H9 (cell line): Measurements from ENCODE around the gene TGFA. TPM values are rescaled to one million over a fixed set of nuclear protein-coding genes. Genes with fewer than 3 reads are reported as not detected.

Experiments
- DNase-seq: peaks from one replicate; pipeline ENCODE4 v3.0.0-alpha.2; 2017
- H2AFZ ChIP-seq: one replicate; pipeline ENCODE4 v1.6.1; 2013; ENCODE audit warnings: mild to moderate bottlenecking, low read length, control low read depth, moderate library complexity
- H2AK5ac ChIP-seq: 2 replicates; pipeline ENCODE4 v1.6.1; 2013; ENCODE audit warnings: low read length, control low read depth, mixed read lengths; ENCODE audit not compliant: insufficient read length
- H2BK120ac ChIP-seq: one replicate; pipeline ENCODE4 v1.6.1; 2013; ENCODE audit warnings: low read depth, mild to moderate bottlenecking, low read length, control low read depth, inconsistent platforms; ENCODE audit not compliant: poor library complexity, severe bottlenecking
- H2BK12ac ChIP-seq: 2 replicates; pipeline ENCODE4 v1.6.1; 2013; ENCODE audit warnings: low read length, control low read depth, mixed read lengths, low read depth; ENCODE audit not compliant: insufficient read length
- H2BK15ac ChIP-seq: 2 replicates; pipeline ENCODE4 v1.6.1; 2013; ENCODE audit warnings: low read depth, low read length, control low read depth
- H2BK20ac ChIP-seq: one replicate; pipeline ENCODE4 v1.6.1; 2013; ENCODE audit warnings: low read depth, mild to moderate bottlenecking, low read length, control low read depth, inconsistent platforms; ENCODE audit not compliant: poor library complexity, severe bottlenecking
- H2BK5ac ChIP-seq: 2 replicates; pipeline ENCODE4 v1.6.1; 2013; ENCODE audit warnings: low read length, control low read depth, mixed read lengths; ENCODE audit not compliant: insufficient read length
- H3K14ac ChIP-seq: 2 replicates; pipeline ENCODE4 v1.6.1; 2013; ENCODE audit warnings: low read length, control low read depth; ENCODE audit not compliant: insufficient read depth
- H3K18ac ChIP-seq: 2 replicates; pipeline ENCODE4 v1.6.1; 2013; ENCODE audit warnings: low read depth, mild to moderate bottlenecking, mixed read lengths, low read length, control low read depth; ENCODE audit not compliant: insufficient read length
- H3K23ac ChIP-seq: 2 replicates; pipeline ENCODE4 v1.6.1; 2013; ENCODE audit warnings: low read length, control low read depth, mixed read lengths, low read depth; ENCODE audit not compliant: insufficient read length
- H3K23me2 ChIP-seq: 2 replicates; pipeline ENCODE4 v1.6.1; 2013; ENCODE audit warnings: low read depth, mild to moderate bottlenecking, mixed read lengths, low read length, control low read depth; ENCODE audit not compliant: insufficient read length, poor library complexity, severe bottlenecking
- H3K27ac ChIP-seq: 2 replicates; pipeline ENCODE4 v1.5.1; 2013; ENCODE audit warnings: low read length, control low read depth, mixed read lengths, low read depth; ENCODE audit not compliant: insufficient read length
- H3K27me3 ChIP-seq: 2 replicates; pipeline ENCODE4 v1.6.1; 2013; ENCODE audit warnings: low read length, control low read depth, inconsistent platforms; ENCODE audit not compliant: insufficient read depth
- H3K4ac ChIP-seq: 2 replicates; pipeline ENCODE4 v1.6.1; 2013; ENCODE audit warnings: low read depth, mild to moderate bottlenecking, control low read depth, inconsistent platforms, low read length, moderate library complexity
- H3K4me1 ChIP-seq: 2 replicates; pipeline ENCODE4 v1.6.1; 2013; ENCODE audit warnings: low read length, control low read depth, inconsistent platforms; ENCODE audit not compliant: insufficient read depth
- H3K4me2 ChIP-seq: 2 replicates; pipeline ENCODE4 v1.6.1; 2013; ENCODE audit warnings: low read length, control low read depth, mixed read lengths; ENCODE audit not compliant: insufficient read length, insufficient read depth
- H3K56ac ChIP-seq: 2 replicates; pipeline ENCODE4 v1.6.1; 2013; ENCODE audit warnings: low read depth, mild to moderate bottlenecking, mixed read lengths, low read length, control low read depth; ENCODE audit not compliant: insufficient read length
- H3K79me1 ChIP-seq: 2 replicates; pipeline ENCODE4 v1.6.1; 2013; ENCODE audit warnings: low read depth, mild to moderate bottlenecking, moderate library complexity, low read length, control low read depth, inconsistent platforms; ENCODE audit not compliant: insufficient read depth, poor library complexity, severe bottlenecking
- H3K79me2 ChIP-seq: 2 replicates; pipeline ENCODE4 v1.6.1; 2013; ENCODE audit warnings: low read length, control low read depth, inconsistent platforms; ENCODE audit not compliant: insufficient read depth
- H3K9ac ChIP-seq: 2 replicates; pipeline ENCODE4 v1.6.1; 2013; ENCODE audit warnings: low read length, control low read depth, mixed read lengths; ENCODE audit not compliant: insufficient read length; ENCODE audit errors: extremely low read depth
- H3K9me3 ChIP-seq: one replicate; pipeline ENCODE4 v1.6.1; 2013; ENCODE audit warnings: low read depth, low read length, inconsistent platforms; ENCODE audit not compliant: control insufficient read depth
- H3T11ph ChIP-seq: one replicate; pipeline ENCODE4 v1.6.1; 2013; ENCODE audit warnings: mild to moderate bottlenecking, low read length, control low read depth, inconsistent platforms
- H4K20me1 ChIP-seq: one replicate; pipeline ENCODE4 v1.6.1; 2013; ENCODE audit not compliant: control insufficient read depth, insufficient read length, insufficient read depth
- H4K5ac ChIP-seq: 2 replicates; pipeline ENCODE4 v1.6.1; 2013; ENCODE audit warnings: low read depth, mild to moderate bottlenecking, mixed read lengths, low read length, control low read depth; ENCODE audit not compliant: insufficient read length
- H4K8ac ChIP-seq: replicated peaks from 2 replicates; pipeline ENCODE4 v1.6.1; 2013; ENCODE audit warnings: low read length, control low read depth, mixed read lengths, low read depth; ENCODE audit not compliant: insufficient read length
- H4K91ac ChIP-seq: 2 replicates; pipeline ENCODE4 v1.6.1; 2013; ENCODE audit warnings: low read depth, mild to moderate bottlenecking, moderate library complexity, mixed read lengths, low read length, control low read depth; ENCODE audit not compliant: insufficient read length
- H3K27ac Mint-ChIP-seq, 3 experiments: 2 replicates in 2 of 3; 3 replicates in 1 of 3; pipeline ENCODE4 v1.8.0; 2020 to 2021; ENCODE audit warnings: mixed read lengths in 3 of 3, mild to moderate bottlenecking in 1 of 3, moderate library complexity in 1 of 3
- H3K27me3 Mint-ChIP-seq: 2 replicates; pipeline ENCODE4 v1.8.0; 2021; ENCODE audit warnings: low read depth, mild to moderate bottlenecking, moderate library complexity, mixed read lengths
- H3K36me3 Mint-ChIP-seq, 3 experiments: 2 replicates in 2 of 3; 3 replicates in 1 of 3; pipeline ENCODE4 v1.8.0; 2020 to 2021; ENCODE audit warnings: low read depth in 3 of 3, mixed read lengths in 3 of 3; ENCODE audit not compliant: insufficient read depth in 1 of 3
- H3K4me1 Mint-ChIP-seq, 2 experiments: 2 replicates each; pipeline ENCODE4 v1.8.0; 2020; ENCODE audit warnings: mixed read lengths in 2 of 2
- H3K4me3 Mint-ChIP-seq, 2 experiments: 2 replicates in 1 of 2; 3 replicates in 1 of 2; pipeline ENCODE4 v1.8.0; 2020 to 2021; ENCODE audit warnings: mild to moderate bottlenecking in 2 of 2, mixed read lengths in 2 of 2, moderate library complexity in 1 of 2
- H3K9me3 Mint-ChIP-seq, 2 experiments: 2 replicates in 1 of 2; 3 replicates in 1 of 2; pipeline ENCODE4 v1.8.0; 2020; ENCODE audit warnings: mild to moderate bottlenecking in 2 of 2, mixed read lengths in 2 of 2, moderate library complexity in 1 of 2
- WGBS: extraction: QIAGEN DNeasy Blood & Tissue Kit; methylation state at CpG from one replicate; pipeline ENCODE4 v1.1.7; 2013; ENCODE audit warnings: missing lambda C conversion rate, low lambda C conversion rate, mixed read lengths; ENCODE audit not compliant: insufficient read length; ENCODE audit errors: extremely low coverage; 5-methylcytosine and 5-hydroxymethylcytosine counted together
- total RNA-seq: library from RNA; stranded (reverse); gene quantifications from 2 replicates; pipeline ENCODE4 v1.2.1, GENCODE V29; 2021
- TF ChIP-seq, protein P1 (sequence below): fragments of 200-600 bp; sonication (generic); conservative IDR thresholded peaks from 3 replicates; pipeline ENCODE4 v1.8.0; 2021; ENCODE audit warnings: antibody characterized with exemption, mild to moderate bottlenecking

The TGFA gene
- total RNA-seq, 1 experiment from 2014 or later: 3.3 TPM

- Mint-ChIP-seq H3K9me3 (no peaks in the 10 kb centered on the region), H3K36me3 (no peaks in the 10 kb centered on the region; a peak in 1 of 7 replicates), H3K27me3 (peaks cover 6% of the 10 kb centered on the region; the same call in 1 of the 2 replicates), H3K27ac (no peak overlapping the region), H3K4me3 (no peak overlapping the region), H3K4me1 (peaks cover 12 to 14% of the 10 kb centered on the region in 2 experiments)
- Histone ChIP-seq H3K9me3 (no peaks in the 10 kb centered on the region), H2BK12ac (no peak overlapping the region), H4K5ac (no peak overlapping the region), H2BK15ac (no peak overlapping the region), H3K18ac (no peak overlapping the region), H3K56ac (no peak overlapping the region), H3T11ph (no peak overlapping the region), H2AK5ac (no peak overlapping the region), H3K79me1 (no peaks in the 10 kb centered on the region), H3K14ac (no peak overlapping the region), H3K4me2 (no peak overlapping the region), H2BK120ac (no peak overlapping the region), H3K23me2 (no peaks in the 10 kb centered on the region), H3K9ac (no peak overlapping the region), H4K8ac (no peak overlapping the region), H3K27me3 (no peaks in the 10 kb centered on the region), H4K20me1 (no peaks in the 10 kb centered on the region), H2BK20ac (no peak overlapping the region), H3K23ac (no peak overlapping the region), H2BK5ac (no peak overlapping the region), H3K27ac (no peak overlapping the region), H4K91ac (no peak overlapping the region), H3K4me1 (peaks cover 4% of the 10 kb centered on the region; the same call in 1 of the 2 replicates), H3K4ac (no peak overlapping the region), H2AFZ (no peak overlapping the region), H3K79me2 (no peaks in the 10 kb centered on the region)
- TF ChIP-seq, protein P1, sequence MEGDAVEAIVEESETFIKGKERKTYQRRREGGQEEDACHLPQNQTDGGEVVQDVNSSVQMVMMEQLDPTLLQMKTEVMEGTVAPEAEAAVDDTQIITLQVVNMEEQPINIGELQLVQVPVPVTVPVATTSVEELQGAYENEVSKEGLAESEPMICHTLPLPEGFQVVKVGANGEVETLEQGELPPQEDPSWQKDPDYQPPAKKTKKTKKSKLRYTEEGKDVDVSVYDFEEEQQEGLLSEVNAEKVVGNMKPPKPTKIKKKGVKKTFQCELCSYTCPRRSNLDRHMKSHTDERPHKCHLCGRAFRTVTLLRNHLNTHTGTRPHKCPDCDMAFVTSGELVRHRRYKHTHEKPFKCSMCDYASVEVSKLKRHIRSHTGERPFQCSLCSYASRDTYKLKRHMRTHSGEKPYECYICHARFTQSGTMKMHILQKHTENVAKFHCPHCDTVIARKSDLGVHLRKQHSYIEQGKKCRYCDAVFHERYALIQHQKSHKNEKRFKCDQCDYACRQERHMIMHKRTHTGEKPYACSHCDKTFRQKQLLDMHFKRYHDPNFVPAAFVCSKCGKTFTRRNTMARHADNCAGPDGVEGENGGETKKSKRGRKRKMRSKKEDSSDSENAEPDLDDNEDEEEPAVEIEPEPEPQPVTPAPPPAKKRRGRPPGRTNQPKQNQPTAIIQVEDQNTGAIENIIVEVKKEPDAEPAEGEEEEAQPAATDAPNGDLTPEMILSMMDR: no peak
- no CpG with 5 or more reads among the region's 5 CpGs for WGBS
- no peak for DNase-seq
These were observed 73.2 kb downstream of the TGFA start for GRCh38 chr2:70480468-70480867.
